Uterus (tissue), 2 donors: ENCODE results near the gene NCAM2.

Experiments used
- POLR2A ChIP-seq, 2 donors: fragments of 450-650 bp; IDR thresholded peaks; one replicate each; pipeline ENCODE4 v1.6.1; 2016; ENCODE audit warnings: antibody characterized with exemption in 2 of 2, mild to moderate bottlenecking in 1 of 2, moderate library complexity in 1 of 2
- TF ChIP-seq, protein P1 (sequence below), 4 experiments: fragments of 200-600 bp in 2 of 4; fragments of 450-650 bp in 2 of 4; sonication (generic) in 2 of 4; IDR thresholded peaks; one replicate each; pipeline ENCODE4 v1.5.1; 2016 to 2019; ENCODE audit warnings: antibody characterized with exemption in 4 of 4, mild to moderate bottlenecking in 2 of 4, moderate library complexity in 1 of 4

DNA sequence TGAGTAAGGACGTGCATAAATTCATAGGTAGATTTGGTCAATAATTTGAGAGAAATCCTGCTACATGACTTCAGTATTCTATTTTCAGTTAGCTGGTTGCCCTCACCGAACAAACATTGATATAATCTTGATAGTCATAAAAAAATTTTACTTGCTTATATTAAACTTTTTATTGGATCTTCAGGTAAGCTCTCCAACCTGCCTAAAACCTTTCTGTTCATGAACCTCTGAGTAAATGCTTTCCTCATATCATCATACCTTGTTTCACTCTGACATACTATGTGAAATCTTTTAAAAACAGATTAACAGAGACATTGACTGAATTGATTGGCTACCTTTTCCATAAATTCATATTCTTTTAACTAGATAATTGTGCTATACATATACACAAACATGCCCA is 299.0 kb downstream of the NCAM2 start:
- TF ChIP-seq, protein P1, sequence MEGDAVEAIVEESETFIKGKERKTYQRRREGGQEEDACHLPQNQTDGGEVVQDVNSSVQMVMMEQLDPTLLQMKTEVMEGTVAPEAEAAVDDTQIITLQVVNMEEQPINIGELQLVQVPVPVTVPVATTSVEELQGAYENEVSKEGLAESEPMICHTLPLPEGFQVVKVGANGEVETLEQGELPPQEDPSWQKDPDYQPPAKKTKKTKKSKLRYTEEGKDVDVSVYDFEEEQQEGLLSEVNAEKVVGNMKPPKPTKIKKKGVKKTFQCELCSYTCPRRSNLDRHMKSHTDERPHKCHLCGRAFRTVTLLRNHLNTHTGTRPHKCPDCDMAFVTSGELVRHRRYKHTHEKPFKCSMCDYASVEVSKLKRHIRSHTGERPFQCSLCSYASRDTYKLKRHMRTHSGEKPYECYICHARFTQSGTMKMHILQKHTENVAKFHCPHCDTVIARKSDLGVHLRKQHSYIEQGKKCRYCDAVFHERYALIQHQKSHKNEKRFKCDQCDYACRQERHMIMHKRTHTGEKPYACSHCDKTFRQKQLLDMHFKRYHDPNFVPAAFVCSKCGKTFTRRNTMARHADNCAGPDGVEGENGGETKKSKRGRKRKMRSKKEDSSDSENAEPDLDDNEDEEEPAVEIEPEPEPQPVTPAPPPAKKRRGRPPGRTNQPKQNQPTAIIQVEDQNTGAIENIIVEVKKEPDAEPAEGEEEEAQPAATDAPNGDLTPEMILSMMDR (IDR thresholded peaks at IDR 0.05), result no peak
- no peak for TF ChIP-seq POLR2A (IDR thresholded peaks at IDR 0.05)
